ENCODE results near the gene ZBTB8OS. TPM values are rescaled to one million over a fixed set of nuclear protein-coding genes. Genes with fewer than 3 reads are reported as not detected.

ZBTB8OS gene
- total and polyA plus RNA-seq, 2 donors (not counting 3 experiments of a cell fraction or from before 2014, with no cell fraction given) = 28.3 to 38.0 TPM

- dilution Hi-C loops (cut with MboI; ENCODE audit: extremely low pct_ligation_motif_present, low sequenced_read_pairs) (no loop called here), intact Hi-C loops (cut with micrococcal nuclease) (no loop called here)
- Histone ChIP-seq H2AFZ (ENCODE audit: low read depth, low read length) (no peak overlapping the region), H3K27me3 (ENCODE audit: control insufficient read depth in 2 of 2, insufficient read depth in 2 of 2, low read length in 2 of 2) (no peaks in the 10 kb centered on the region), H4K20me1 (replicated peaks; ENCODE audit: control insufficient read depth, extremely low read depth, insufficient read depth, low read length) (no peaks in the 10 kb centered on the region), H3K27ac (ENCODE audit: insufficient read depth, low read depth, low read length) (no peak overlapping the region), H3K9me3 (replicated peaks; ENCODE audit: control insufficient read depth, insufficient read depth, low read length) (no peaks in the 10 kb centered on the region), H3K4me3 (replicated peaks in 1 of 3; ENCODE audit: insufficient read depth in 1 of 3, low read depth in 1 of 3, low read length in 3 of 3) (no peak overlapping the region), H3K4me2 (ENCODE audit: insufficient read depth, low read length) (no peak overlapping the region), H3K4me1 (ENCODE audit: control insufficient read depth, extremely low read depth, insufficient read depth, low read length) (no peaks in the 10 kb centered on the region), H3K36me3 (ENCODE audit: control insufficient read depth in 2 of 2, extremely low read depth in 1 of 2, insufficient read depth in 2 of 2, low read length in 2 of 2) (peaks cover 0 to 2% of the 10 kb centered on the region in 2 experiments), H3K9ac (replicated peaks; ENCODE audit: extremely low read depth, insufficient read depth, low read length) (no peak overlapping the region), H3K79me2 (ENCODE audit: control insufficient read depth, insufficient read depth, low read length) (no peaks in the 10 kb centered on the region), H3K9me1 (replicated peaks; ENCODE audit: control insufficient read depth, extremely low read depth, insufficient read depth, low read length) (peaks cover 3% of the 10 kb centered on the region)
- ChIA-PET POLR2A (no interaction called here), CTCF (no interaction called here)
- FAIRE-seq (no peak), DNase-seq (ENCODE audit: low read depth, low spot score) (no peak)
- TF ChIP-seq JUN (IDR thresholded peaks at IDR 0.05; ENCODE audit: borderline replicate concordance, insufficient read depth, insufficient read length, low read depth) = no peak
- TF ChIP-seq GATA2 (IDR thresholded peaks at IDR 0.05; ENCODE audit: insufficient read depth, insufficient read length, low read depth, low read length) = no peak
- TF ChIP-seq EZH2 (IDR thresholded peaks at IDR 0.05; ENCODE audit: borderline replicate concordance, low read depth, low read length, severe bottlenecking) = no peak
- no peak for TF ChIP-seq POLR2AphosphoS5 (IDR thresholded peaks at IDR 0.05; ENCODE audit: insufficient read depth, low read depth, low read length)
- TF ChIP-seq, protein P1, sequence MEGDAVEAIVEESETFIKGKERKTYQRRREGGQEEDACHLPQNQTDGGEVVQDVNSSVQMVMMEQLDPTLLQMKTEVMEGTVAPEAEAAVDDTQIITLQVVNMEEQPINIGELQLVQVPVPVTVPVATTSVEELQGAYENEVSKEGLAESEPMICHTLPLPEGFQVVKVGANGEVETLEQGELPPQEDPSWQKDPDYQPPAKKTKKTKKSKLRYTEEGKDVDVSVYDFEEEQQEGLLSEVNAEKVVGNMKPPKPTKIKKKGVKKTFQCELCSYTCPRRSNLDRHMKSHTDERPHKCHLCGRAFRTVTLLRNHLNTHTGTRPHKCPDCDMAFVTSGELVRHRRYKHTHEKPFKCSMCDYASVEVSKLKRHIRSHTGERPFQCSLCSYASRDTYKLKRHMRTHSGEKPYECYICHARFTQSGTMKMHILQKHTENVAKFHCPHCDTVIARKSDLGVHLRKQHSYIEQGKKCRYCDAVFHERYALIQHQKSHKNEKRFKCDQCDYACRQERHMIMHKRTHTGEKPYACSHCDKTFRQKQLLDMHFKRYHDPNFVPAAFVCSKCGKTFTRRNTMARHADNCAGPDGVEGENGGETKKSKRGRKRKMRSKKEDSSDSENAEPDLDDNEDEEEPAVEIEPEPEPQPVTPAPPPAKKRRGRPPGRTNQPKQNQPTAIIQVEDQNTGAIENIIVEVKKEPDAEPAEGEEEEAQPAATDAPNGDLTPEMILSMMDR (IDR thresholded peaks at IDR 0.05; ENCODE audit: extremely low read depth in 1 of 2, insufficient read depth in 1 of 2, low read depth in 1 of 2, low read length in 2 of 2) = no peak
- no peak for TF ChIP-seq MAX (IDR thresholded peaks at IDR 0.05; ENCODE audit: insufficient read depth, insufficient read length)
- no peak for TF ChIP-seq MYC (IDR thresholded peaks at IDR 0.05; ENCODE audit: low read depth, low read length)
- no peak for TF ChIP-seq POLR2A (IDR thresholded peaks at IDR 0.05; ENCODE audit: low read depth, low read length)
- no peak for TF ChIP-seq FOS (IDR thresholded peaks at IDR 0.05; ENCODE audit: borderline replicate concordance, insufficient read depth, low read length)
- BruUV-seq (replicated peaks) = no TSS peak
These were observed 22.7 kb downstream of the ZBTB8OS start for GRCh38 chr1:32627596-32628162.
